ENCODE results near the gene PEMT.
"Not testable (repeated sequence)": the region's sequence is repeated elsewhere in the genome, so short reads cannot be mapped to it uniquely, and the experiment has no call there.

PEMT gene, protein sequence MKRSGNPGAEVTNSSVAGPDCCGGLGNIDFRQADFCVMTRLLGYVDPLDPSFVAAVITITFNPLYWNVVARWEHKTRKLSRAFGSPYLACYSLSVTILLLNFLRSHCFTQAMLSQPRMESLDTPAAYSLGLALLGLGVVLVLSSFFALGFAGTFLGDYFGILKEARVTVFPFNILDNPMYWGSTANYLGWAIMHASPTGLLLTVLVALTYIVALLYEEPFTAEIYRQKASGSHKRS

GRCh38 chr17:17591355-17592298 is at the start of gene PEMT:
TSS of gene PEMT (minus strand) at chr17:17591708. CDS start at chr17:17591626, 82 bp downstream.
- DNase-seq (ENCODE audit: low read depth): peak; percentile 99

GRCh38 chr17:17639661-17640270 is 48.3 kb upstream of the PEMT start:
- not testable (repeated sequence) for DNase-seq (ENCODE audit: low read depth)

DNA sequence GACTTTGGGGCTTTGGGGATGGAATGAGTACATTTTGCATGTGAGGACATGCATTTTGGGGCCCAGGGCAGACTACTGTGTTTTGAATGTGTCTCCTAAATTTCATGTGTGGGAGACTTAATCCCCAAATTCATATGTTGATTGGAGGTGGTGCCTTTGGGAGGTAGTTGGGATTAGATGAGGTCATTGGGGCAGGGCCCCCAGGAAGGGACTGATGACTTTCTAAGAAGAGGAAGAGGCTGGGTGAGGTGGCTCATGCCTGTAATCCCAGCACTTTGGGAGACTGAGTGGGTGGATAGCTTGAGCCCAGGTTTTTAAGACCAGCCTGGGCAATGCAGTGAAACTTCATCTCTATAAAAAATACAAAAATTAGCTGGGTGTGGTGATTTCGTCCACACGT is 47.0 kb upstream of the PEMT start:
- no peak for DNase-seq (ENCODE audit: low read depth)

DNA sequence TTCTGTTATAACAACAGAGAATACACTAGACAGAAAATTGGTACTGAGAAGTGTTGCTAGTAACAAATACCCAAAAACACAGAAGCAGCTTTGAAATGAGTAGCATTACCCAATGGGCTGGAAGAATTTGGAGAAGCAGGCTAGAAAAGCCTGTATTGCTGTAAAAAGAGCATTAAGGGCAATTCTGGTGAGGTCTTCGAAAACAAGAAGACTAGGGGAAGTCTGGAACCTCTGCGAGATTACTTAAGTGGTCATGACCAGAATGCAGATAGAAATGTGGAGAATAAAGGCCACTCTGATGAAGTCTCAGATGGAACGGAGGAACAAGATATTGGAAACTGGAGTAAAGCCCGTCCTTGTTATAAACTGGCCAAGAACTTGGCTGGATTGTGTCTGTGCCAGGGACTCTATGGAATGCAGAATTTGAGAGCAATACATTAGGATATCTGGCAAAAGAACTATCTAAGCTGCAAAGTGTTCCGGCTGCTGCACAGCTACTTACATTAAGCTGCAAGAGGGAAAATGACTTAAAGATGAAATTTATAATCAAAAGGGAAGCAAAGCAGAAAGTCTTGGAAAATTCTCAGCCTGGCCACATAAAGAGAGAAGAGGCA is 44.9 kb upstream of the PEMT start:
- DNase-seq (ENCODE audit: low read depth): peak; percentile 52

GRCh38 chr17:17635537-17636271 is 44.2 kb upstream of the PEMT start:
- DNase-seq (ENCODE audit: low read depth): not testable (repeated sequence)

DNA sequence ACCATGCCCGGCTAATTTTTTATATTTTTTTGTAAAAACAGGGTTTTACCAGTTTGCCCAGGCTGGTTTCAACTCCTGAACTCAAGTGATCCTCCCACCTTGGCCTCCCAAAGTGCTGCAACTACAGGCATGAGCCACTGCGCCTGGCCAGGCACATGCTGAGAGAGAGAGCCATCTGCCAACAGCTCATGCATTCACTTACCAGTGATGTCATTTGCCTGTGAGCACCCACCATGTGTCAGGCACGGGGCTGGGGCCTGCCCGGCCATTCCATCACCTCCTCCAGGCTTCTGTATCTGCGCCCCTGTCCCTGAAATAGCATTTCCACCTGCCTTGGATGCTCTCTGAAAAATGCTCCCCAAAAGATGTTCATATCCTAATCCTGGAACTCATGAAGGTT is 43.6 kb upstream of the PEMT start:
- no peak for DNase-seq (ENCODE audit: low read depth)

- no peak for DNase-seq (ENCODE audit: low read depth)
Observed at GRCh38 chr17:17633310-17633709, 41.8 kb upstream of the PEMT start.

DNA sequence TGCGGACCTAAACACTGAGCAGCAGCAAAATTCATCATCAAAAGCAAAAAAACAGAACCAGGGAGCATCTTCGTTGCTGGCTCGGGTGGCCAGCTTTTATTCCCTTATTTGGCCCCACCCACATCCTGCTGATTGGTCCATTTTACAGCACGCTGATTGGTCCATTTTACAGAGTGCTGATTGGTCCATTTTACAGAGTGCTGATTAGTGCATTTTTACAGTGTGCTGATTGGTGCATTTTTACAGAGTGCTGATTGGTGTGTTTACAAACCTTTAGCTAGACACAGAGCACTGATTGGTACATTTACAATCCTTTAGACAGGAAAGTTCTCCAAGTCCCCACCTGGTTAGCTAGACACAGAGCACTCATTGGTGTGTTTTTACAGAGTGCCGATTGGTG is 41.2 kb upstream of the PEMT start:
- DNase-seq (ENCODE audit: low read depth): not testable (repeated sequence)

- DNase-seq (ENCODE audit: low read depth): no peak
Observed at GRCh38 chr17:17628388-17629008, 37.0 kb upstream of the PEMT start.

GRCh38 chr17:17626840-17627239 is 35.3 kb upstream of the PEMT start:
- DNase-seq (ENCODE audit: low read depth): no peak

- no peak for DNase-seq (ENCODE audit: low read depth)
Observed at GRCh38 chr17:17626151-17626805, 34.8 kb upstream of the PEMT start.

- no peak for DNase-seq (ENCODE audit: low read depth)
Observed at GRCh38 chr17:17624741-17625140, 33.2 kb upstream of the PEMT start.

DNA sequence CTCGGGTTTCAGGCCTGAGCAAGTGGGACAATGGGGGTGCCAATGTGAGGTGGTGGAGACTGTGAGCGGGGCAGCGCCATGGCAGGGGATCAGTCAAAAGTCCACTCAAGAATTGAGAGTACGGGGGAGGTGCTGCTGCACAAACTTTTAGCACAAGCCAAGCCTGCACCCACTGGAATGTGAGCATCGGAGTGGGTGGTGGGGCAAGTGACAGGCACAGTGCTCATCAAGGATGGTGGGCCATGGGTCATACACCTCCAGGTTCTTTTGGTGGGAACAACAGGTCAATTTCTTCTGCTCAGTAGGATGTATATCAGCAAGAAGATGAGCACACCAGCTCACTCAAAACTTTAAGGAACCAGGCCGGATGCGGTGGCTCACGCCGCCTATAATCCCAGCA is 32.4 kb upstream of the PEMT start:
- no peak for DNase-seq (ENCODE audit: low read depth)

- no peak for DNase-seq (ENCODE audit: low read depth)
Observed at GRCh38 chr17:17621254-17621653, 29.7 kb upstream of the PEMT start.

GRCh38 chr17:17613708-17614114 is 22.2 kb upstream of the PEMT start:
- DNase-seq (ENCODE audit: low read depth): peak; percentile 70

DNA sequence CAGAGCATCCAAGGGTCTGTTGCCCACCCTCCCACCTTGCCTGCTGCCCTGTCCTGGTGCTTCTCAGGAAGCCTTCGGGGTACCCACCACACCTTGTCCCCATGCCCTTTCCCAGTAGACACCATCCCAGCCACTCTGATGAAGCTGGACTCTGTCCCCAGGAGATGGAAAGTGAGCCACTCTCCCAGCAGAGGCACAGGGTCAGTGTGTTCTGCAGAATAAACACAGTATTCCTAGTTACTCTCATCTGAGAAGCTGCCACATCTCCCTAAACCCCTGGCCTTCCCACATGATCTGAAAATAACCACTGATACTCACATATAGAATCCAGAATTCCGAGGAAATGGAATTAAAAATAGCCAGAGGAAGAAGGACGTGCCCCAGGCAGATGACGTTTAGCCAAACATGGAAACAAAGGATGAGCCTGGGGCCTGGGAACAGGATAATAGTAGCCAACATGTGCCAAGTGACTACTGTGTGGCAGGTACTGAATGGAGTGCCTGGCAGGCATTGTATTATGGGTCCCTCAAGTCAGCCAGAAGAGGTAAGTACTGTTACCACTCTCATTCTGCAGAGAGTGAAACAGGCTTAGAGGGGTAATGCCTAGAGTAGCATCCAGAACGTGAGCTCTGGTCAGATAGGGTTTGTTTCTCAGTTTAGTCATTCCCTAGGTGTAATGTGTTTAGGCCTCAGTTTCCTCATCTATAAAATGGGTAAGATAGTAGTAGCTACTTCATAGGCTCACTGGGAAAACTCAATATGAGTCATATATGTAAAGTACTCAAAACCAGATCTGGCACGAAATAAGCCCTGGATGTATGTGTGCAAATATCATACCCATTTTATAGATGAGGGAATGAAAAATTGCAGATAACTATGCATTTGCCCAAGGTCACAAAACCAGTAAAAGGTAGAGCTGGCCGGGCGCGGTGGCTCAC is 20.8 kb upstream of the PEMT start:
- DNase-seq (ENCODE audit: low read depth): no peak

GRCh38 chr17:17609121-17609520 is 17.6 kb upstream of the PEMT start:
- DNase-seq (ENCODE audit: low read depth): no peak

DNA sequence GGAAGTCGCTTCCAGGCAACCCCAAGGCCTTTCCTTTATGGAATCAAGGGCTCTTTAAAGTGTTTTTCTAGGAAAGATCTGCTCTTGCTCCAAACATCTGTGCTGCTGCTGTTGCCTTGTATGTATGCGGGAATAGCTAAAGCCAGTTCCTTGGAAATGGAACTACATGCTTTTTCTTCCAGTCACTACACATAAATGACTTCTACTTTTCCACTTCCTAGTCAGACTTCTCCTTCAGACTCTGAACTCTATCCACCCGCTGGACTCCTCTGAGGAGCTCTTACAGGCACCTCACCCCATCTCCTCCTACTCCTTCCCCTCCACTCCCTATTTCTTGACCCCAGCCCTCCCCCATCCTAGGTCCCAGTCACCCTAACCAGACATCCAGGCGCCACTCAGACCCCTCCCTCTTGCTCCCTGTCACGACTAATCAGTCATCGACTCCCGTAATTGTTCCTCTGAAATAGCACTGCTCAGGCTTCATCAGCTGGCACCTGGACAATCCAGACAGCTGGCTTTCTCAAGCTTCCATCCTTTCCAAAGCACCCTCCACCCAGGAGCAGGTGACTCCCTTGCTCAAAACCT is 15.0 kb upstream of the PEMT start:
- peak; percentile 9 for DNase-seq (ENCODE audit: low read depth)

- peak; percentile 86 for DNase-seq (ENCODE audit: low read depth)
Observed at GRCh38 chr17:17605729-17606088, 14.2 kb upstream of the PEMT start.
